BLaER1 treated with 17β-estradiol and CSF1 and Interleukin-3, amounts not matched to agents 10 nM and 100 nM (cell line): ENCODE measurements around the gene SLC6A20.

Experiments
- H3K27ac ChIP-seq, 11 experiments: shearing (Covaris generic); formaldehyde crosslinking; 2 replicates each; pipeline ENCODE4 v1.8.1; 2022
- H3K27me3 ChIP-seq, 11 experiments: shearing (Covaris generic); formaldehyde crosslinking; 2 replicates each; pipeline ENCODE4 v1.8.1; 2022
- H3K36me3 ChIP-seq, 11 experiments: shearing (Covaris generic); formaldehyde crosslinking; 2 replicates each; pipeline ENCODE4 v1.8.1; 2022
- H3K4me1 ChIP-seq, 10 experiments: shearing (Covaris generic); formaldehyde crosslinking; 2 replicates each; pipeline ENCODE4 v1.8.1; 2022
- H3K4me2 ChIP-seq, 11 experiments: shearing (Covaris generic); formaldehyde crosslinking; 2 replicates each; pipeline ENCODE4 v1.8.1; 2022
- H3K4me3 ChIP-seq, 10 experiments: shearing (Covaris generic); formaldehyde crosslinking; 2 replicates each; pipeline ENCODE4 v1.8.1; 2022
- H3K9ac ChIP-seq, 11 experiments: shearing (Covaris generic); formaldehyde crosslinking; 2 replicates each; pipeline ENCODE4 v1.8.1; 2022
- H3K9me3 ChIP-seq, 11 experiments: shearing (Covaris generic); formaldehyde crosslinking; replicated peaks in 1 of 11; 2 replicates each; pipeline ENCODE4 v1.8.1; 2022
- H4K20me1 ChIP-seq, 11 experiments: shearing (Covaris generic); formaldehyde crosslinking; 2 replicates each; pipeline ENCODE4 v1.8.1; 2022
- Cebpa-rat ChIP-seq, 11 experiments: shearing (Covaris generic); IDR thresholded peaks; 2 replicates each; pipeline ENCODE4 v1.8.1; 2022

Gene SLC6A20

GRCh38 chr3:45794177-45794560, 2.2 kb downstream of the SLC6A20 start:
- Histone ChIP-seq H3K27ac (no peak overlapping the region), H3K27me3 (peaks cover 32 to 48% (median 43%) of the 10 kb centered on the region in 11 experiments), H3K4me3 (no peak overlapping the region), H3K36me3 (no peaks in the 10 kb centered on the region), H3K9me3 (peaks cover 11 to 34% (median 20%) of the 10 kb centered on the region in 11 experiments), H3K4me2 (no peak overlapping the region), H3K4me1 (peaks cover 15 to 32% (median 25%) of the 10 kb centered on the region in 10 experiments), H3K9ac (no peak overlapping the region), H4K20me1 (no peaks in the 10 kb centered on the region)
- no peak for TF ChIP-seq Cebpa-rat (IDR thresholded peaks at IDR 0.05)

- Histone ChIP-seq H3K9me3 (peaks cover 16 to 39% (median 25%) of the 10 kb centered on the region in 11 experiments), H3K27me3 (peaks cover 32 to 48% (median 43%) of the 10 kb centered on the region in 11 experiments), H3K4me3 (no peak overlapping the region), H3K36me3 (no peaks in the 10 kb centered on the region), H4K20me1 (no peaks in the 10 kb centered on the region), H3K4me2 (no peak overlapping the region), H3K27ac (no peak overlapping the region), H3K4me1 (peaks cover 15 to 32% (median 25%) of the 10 kb centered on the region in 10 experiments), H3K9ac (no peak overlapping the region)
- TF ChIP-seq Cebpa-rat (IDR thresholded peaks at IDR 0.05) = no peak
These were observed 2.7 kb downstream of the SLC6A20 start for GRCh38 chr3:45793482-45794176.

GRCh38 chr3:45792516-45793172, 3.7 kb downstream of the SLC6A20 start:
- H3K27ac ChIP-seq = peak overlapping the region in 2 of 11 experiments; percentile 31 to 67; a peak in 2 of 22 replicates
- no peak overlapping the region for H3K4me3 ChIP-seq
- no peaks in the 10 kb centered on the region for H4K20me1 ChIP-seq
- H3K9me3 ChIP-seq = peaks cover 26 to 48% (median 34%) of the 10 kb centered on the region in 11 experiments
- H3K4me1 ChIP-seq = peaks cover 15 to 32% (median 25%) of the 10 kb centered on the region in 10 experiments
- H3K4me2 ChIP-seq = peak overlapping the region in 9 of 11 experiments; percentile 38 to 78 (median 59); a peak in 14 of 22 replicates
- TF ChIP-seq Cebpa-rat (IDR thresholded peaks at IDR 0.05) = no peak
- peaks cover 28 to 39% (median 35%) of the 10 kb centered on the region in 11 experiments for H3K27me3 ChIP-seq
- no peak overlapping the region for H3K9ac ChIP-seq
- no peaks in the 10 kb centered on the region for H3K36me3 ChIP-seq

GRCh38 chr3:45792036-45792435, 4.3 kb downstream of the SLC6A20 start:
- H4K20me1 ChIP-seq = no peaks in the 10 kb centered on the region
- H3K27ac ChIP-seq = peak overlapping the region in 4 of 11 experiments; percentile 4 to 67 (median 32); a peak in 6 of 22 replicates
- H3K4me1 ChIP-seq = peaks cover 15 to 32% (median 25%) of the 10 kb centered on the region in 10 experiments
- no peaks in the 10 kb centered on the region for H3K36me3 ChIP-seq
- peaks cover 22 to 33% (median 29%) of the 10 kb centered on the region in 11 experiments for H3K27me3 ChIP-seq
- peak overlapping the region; percentile 10 to 78 (median 58); a peak in 20 of 22 replicates for H3K4me2 ChIP-seq
- TF ChIP-seq Cebpa-rat (IDR thresholded peaks at IDR 0.05) = no peak
- no peak overlapping the region for H3K9ac ChIP-seq
- 0 out of 20 replicates have a peak overlapping the region, but pooled peaks of 1 of the 10 experiments have one; percentile 5 for H3K4me3 ChIP-seq
- H3K9me3 ChIP-seq = peaks cover 26 to 53% (median 37%) of the 10 kb centered on the region in 11 experiments

GRCh38 chr3:45790596-45790995, 5.7 kb downstream of the SLC6A20 start:
- no peak for TF ChIP-seq Cebpa-rat (IDR thresholded peaks at IDR 0.05)
- Histone ChIP-seq H4K20me1 (no peaks in the 10 kb centered on the region), H3K4me1 (peaks cover 15 to 27% (median 25%) of the 10 kb centered on the region in 10 experiments), H3K4me3 (no peak overlapping the region), H3K36me3 (no peaks in the 10 kb centered on the region), H3K27me3 (peaks cover 7 to 18% (median 15%) of the 10 kb centered on the region in 11 experiments), H3K9ac (no peak overlapping the region), H3K9me3 (peaks cover 26 to 41% (median 33%) of the 10 kb centered on the region in 11 experiments), H3K4me2 (peak overlapping the region in 10 of 11 experiments; percentile 1 to 78 (median 58); a peak in 17 of 22 replicates), H3K27ac (peak overlapping the region in 5 of 11 experiments; percentile 1 to 67 (median 9); a peak in 3 of 22 replicates)

- H3K4me2 ChIP-seq = no peak overlapping the region
- H3K9ac ChIP-seq = no peak overlapping the region
- peaks cover 0 to 6% (median 2%) of the 10 kb centered on the region in 11 experiments; a peak in 11 of 22 replicates for H3K27me3 ChIP-seq
- no peak overlapping the region for H3K4me3 ChIP-seq
- H4K20me1 ChIP-seq = no peaks in the 10 kb centered on the region
- no peak for TF ChIP-seq Cebpa-rat (IDR thresholded peaks at IDR 0.05)
- H3K4me1 ChIP-seq = peaks cover 15 to 27% (median 25%) of the 10 kb centered on the region in 10 experiments
- no peaks in the 10 kb centered on the region for H3K36me3 ChIP-seq
- H3K27ac ChIP-seq = no peak overlapping the region
- H3K9me3 ChIP-seq = peaks cover 26 to 44% (median 33%) of the 10 kb centered on the region in 11 experiments
These were observed 7.0 kb downstream of the SLC6A20 start for GRCh38 chr3:45789235-45789812.

- Histone ChIP-seq H3K36me3 (no peaks in the 10 kb centered on the region), H3K4me1 (peaks cover 15 to 26% (median 24%) of the 10 kb centered on the region in 10 experiments), H3K9ac (no peak overlapping the region), H4K20me1 (no peaks in the 10 kb centered on the region), H3K4me2 (no peak overlapping the region), H3K27ac (no peak overlapping the region), H3K4me3 (no peak overlapping the region), H3K9me3 (peaks cover 26 to 44% (median 33%) of the 10 kb centered on the region in 11 experiments), H3K27me3 (no peaks in the 10 kb centered on the region)
- TF ChIP-seq Cebpa-rat (IDR thresholded peaks at IDR 0.05) = no peak
These were observed 8.8 kb downstream of the SLC6A20 start for GRCh38 chr3:45787551-45787950.

- Histone ChIP-seq H3K27ac (no peak overlapping the region), H3K4me1 (peaks cover 13 to 20% (median 18%) of the 10 kb centered on the region in 10 experiments), H3K4me2 (no peak overlapping the region), H3K9ac (no peak overlapping the region), H4K20me1 (no peaks in the 10 kb centered on the region), H3K4me3 (no peak overlapping the region), H3K27me3 (no peaks in the 10 kb centered on the region), H3K9me3 (peaks cover 26 to 44% (median 33%) of the 10 kb centered on the region in 11 experiments), H3K36me3 (no peaks in the 10 kb centered on the region)
- no peak for TF ChIP-seq Cebpa-rat (IDR thresholded peaks at IDR 0.05)
These were observed 9.4 kb downstream of the SLC6A20 start for GRCh38 chr3:45786801-45787495.
